HG03521 (cell line): Measurements from ENCODE around the gene PRXL2C.
A peak's percentile ranks its signal among the peaks of the same experiment; 100 is the strongest.
"Not testable (repeated sequence)": the region's sequence is repeated elsewhere in the genome, so short reads cannot be mapped to it uniquely, and the experiment has no call there.

Experiments used
- ATAC-seq: cut with Tn5 transposase; IDR thresholded peaks from one replicate; pipeline ENCODE4 v1.9.1; 2021; ENCODE audit warnings: mild to moderate bottlenecking, moderate library complexity; ENCODE audit not compliant: unreplicated experiment

PRXL2C gene

DNA sequence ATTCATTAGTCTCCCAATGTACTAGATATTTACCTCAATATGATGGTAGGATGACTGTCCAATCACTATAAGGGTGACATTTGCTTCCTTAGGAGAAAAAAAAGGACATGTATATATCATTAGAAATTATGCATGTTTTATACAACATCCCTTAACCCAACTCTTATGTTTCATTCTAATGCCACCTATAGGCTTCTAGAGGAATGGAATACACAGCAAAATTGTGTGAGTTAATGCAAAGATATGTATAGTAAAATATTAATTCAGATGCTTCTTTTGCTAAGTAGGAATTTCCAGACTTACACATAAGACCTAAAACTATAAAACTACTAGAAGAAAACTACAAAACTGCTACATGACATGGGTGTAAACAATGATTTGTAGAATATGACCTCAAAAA, 3.5 kb downstream of the PRXL2C start:
- ATAC-seq: no peak

- no peak for ATAC-seq
These were observed 5.3 kb downstream of the PRXL2C start for GRCh38 chr9:96649620-96650324.

DNA sequence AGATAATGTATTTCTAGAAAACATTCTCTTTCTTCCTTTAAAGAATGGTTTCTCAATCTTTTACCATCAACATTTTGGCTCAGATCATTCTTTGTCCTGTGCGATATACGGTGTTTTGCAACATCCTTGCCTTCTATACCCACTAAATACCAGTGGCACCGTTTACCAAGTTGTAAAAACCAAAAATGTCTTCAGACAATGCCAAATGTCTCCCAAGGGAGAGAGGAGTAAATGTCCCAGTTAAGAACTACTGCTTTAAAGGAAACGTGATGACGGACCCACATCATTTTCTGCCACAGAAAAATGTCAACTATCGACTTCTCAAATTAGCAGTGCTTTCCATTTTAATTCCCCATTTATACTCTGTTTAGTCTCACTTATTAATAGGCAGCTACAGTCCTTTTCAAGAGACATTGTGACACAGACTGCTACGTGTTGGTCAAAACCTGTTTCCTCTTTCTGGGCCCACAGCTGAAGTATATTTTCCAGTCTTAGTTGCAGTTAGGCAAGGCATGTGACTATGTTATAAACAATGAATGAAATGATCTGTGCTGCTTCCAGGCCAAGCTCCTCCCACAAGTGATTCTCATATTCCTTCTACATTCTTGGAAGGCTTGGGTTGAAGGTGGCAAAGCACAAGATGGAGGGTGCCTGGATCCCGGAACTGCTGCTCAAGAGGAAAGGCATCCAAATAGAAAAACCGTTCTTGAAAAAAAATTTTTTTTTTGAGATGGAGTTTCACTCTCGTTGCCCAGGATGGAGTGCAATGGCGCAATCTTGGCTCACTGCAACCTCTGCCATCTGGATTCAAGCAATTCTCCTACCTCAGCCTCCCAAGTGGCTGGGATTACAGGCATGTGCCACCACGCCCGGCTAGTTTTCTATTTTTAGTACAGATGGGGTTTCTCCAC, 8.8 kb downstream of the PRXL2C start:
- ATAC-seq: no peak

GRCh38 chr9:96644137-96644536, 11.0 kb downstream of the PRXL2C start:
- no peak for ATAC-seq

- no peak for ATAC-seq
These were observed 13.6 kb downstream of the PRXL2C start for GRCh38 chr9:96641514-96641913.

DNA sequence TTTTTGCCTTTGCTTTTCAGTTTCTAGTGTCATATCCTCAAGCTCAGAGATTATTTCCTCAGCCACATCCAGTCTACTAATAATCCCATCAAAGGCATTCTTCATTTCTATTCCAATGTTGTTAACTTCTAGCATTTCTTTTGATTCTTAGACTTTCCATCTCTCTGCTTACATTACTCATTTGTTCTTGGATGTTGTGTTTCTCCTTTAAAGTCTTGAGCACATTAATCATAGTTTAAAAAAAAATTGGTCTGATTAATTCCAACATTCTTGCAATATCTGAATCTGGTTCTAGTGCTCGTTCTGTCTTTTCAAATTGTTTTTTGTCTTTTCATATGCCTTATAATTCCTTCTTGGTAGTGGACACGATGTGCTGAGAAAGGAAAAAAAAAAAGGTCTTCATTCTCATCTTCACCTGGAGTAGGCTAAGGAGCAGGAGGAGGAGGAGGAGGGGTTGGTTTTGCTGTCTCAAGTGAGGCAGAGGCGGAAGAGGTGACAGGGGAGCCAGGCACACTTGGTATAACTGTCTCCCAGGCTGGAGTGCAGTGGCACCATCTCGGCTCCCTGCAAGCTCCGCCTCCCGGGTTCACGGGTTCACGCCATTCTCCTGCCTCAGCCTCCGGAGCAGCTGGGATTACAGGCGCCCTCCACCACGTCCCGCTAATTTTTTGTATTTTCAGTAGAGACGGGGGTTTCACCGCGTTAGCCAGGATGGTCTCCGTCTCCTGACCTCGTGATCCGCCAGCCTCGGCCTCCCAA, 16.3 kb downstream of the PRXL2C start:
- no peak for ATAC-seq

DNA sequence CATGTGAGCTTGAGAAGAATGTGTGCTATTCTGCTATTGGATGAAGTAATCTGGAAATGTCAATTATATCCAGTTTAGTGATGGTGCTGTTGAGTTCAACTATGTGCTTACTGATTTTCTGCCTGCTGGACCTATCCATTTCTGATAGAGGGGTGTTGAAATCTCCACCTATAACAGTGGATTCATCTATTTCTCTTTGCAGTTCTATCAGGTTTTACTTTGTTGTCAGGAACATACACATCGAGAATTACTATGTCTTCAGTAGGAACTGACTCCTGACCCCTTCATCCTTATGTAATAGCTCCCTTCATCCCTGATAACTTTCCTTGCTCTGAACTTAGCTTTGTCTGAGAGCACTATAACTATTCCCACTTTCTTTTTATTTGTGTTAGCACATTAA, 18.7 kb downstream of the PRXL2C start:
- no peak for ATAC-seq

DNA sequence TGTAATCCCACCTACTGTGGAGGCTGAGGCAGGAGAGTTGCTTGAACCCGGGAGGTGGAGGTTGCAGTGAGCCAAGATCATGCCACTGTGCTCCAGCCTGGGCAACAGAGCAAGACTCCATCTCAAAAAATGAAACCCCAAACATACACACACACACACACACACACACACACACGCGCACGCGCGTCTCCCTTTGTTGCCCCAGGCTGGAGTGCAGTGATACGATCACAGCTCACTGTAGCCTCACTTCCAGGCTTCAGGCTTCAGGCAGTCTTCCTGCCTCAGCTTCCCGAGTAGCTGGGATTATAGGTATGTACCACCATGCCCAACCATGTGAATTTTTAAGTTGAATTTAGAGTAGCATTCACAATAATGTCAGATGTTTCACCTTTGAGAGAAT, 21.5 kb downstream of the PRXL2C start:
- not testable (repeated sequence) for ATAC-seq

DNA sequence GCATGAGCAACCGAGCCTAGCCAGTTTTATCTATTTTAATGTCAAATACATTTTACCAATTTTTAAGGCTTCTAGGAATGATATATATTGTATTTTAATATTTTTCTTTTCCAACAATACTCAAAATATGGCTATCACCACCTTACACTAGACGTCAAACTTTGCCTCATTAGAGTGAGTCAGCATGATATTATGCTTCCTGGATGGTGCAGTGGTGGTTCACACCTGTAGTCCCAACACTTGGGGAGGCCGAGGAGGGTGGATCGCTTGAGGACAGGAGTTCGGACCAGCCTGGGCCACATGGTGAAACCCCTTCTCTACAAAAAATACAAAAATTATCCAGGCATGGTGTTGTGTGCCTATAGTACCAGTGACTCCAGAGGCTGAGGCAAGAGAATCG, 28.2 kb downstream of the PRXL2C start:
- no peak for ATAC-seq

GRCh38 chr9:96621618-96622017, 33.5 kb downstream of the PRXL2C start:
- ATAC-seq: no peak

DNA sequence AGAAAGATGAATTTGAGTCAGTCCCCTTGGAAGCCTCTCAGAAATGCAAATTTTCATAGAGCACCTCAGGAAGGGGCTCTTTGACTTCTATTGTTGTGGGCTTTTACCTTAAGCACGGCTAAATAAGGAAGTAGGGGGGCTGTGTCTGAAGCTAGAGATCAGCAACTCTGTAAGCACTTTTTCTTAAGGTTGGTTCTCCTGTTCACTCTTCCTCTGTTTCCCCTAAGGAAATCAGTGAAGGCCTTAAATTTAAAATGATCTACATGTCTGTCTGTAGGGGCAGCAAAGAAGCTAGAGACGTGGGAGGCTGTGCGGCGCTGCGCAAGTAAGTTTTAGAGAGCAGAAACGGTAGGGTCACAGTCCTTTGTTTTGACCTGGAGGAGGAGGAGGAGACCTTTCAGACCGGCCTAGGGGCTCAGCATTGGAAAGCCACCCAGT, 34.3 kb downstream of the PRXL2C start:
- no peak for ATAC-seq

- ATAC-seq: no peak
These were observed 35.0 kb downstream of the PRXL2C start for GRCh38 chr9:96620181-96620514.

- ATAC-seq: peak; percentile 53
These were observed 35.5 kb downstream of the PRXL2C start, which contains the start of gene CDC14B for GRCh38 chr9:96619491-96620180. TSS of gene CDC14B (minus strand) at chr9:96619843. CDS start at chr9:96619378, 465 bp downstream.

DNA sequence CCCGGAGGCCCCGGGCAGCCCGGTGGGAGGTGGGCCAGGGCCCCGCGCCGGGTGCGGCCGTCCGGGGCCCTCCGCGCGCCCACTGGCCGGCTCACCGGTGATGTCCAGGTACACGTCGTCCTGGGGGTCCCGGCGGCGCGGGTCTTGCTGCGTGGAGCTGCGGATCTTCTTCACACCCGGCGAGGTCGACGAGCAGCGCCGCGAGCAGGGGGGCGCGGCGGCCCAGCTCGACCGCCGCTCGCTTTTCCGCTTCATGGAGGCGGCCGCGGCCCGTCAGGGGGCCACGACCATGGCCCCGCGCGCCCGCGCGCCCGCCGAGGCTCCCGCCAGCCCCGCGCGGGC, 36.0 kb downstream of the PRXL2C start:
- no peak for ATAC-seq

DNA sequence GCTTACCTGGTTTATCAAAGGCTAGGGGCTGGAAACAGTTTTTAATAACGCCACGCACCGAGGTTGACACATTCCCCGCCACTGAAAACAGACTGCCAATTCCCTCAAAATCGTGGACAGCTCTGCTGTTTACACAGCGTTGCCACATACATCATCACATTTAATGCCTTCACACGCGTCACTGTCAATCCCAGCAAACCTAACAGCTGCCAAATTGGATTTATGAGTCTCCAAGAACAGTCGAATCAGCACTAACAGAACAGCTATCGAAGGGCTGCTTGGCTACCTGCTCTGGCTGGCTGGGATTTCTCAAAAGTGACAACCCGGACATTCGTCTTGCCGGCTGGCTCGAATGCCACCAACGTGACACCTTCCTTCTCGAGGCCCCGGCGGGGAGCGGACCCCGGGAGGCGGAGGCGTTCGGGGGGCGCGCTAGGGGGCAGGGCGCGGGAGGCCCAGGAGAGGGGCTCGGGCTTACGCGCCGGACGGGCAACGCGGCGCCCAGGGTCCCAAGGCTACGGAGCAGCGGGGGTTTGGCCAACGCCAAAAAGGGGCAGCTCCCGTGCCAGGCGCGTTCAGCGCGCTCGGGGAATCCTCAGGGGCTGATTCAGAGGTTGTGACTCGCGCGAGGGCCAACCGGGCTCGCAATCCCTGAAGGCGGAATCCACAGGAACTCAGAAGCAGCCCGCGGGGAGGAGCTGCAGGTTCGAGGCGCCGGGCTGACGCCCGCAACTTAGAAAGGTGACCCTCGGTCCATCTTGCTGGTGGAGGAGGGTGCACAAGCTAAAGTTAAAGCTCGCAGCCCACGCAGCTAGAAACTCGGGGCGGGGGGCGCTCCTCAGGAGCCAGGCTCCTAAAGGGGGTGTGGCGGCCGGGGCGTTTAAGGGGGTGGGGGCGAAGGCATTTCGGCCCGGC, 36.7 kb downstream of the PRXL2C start:
- ATAC-seq: no peak

DNA sequence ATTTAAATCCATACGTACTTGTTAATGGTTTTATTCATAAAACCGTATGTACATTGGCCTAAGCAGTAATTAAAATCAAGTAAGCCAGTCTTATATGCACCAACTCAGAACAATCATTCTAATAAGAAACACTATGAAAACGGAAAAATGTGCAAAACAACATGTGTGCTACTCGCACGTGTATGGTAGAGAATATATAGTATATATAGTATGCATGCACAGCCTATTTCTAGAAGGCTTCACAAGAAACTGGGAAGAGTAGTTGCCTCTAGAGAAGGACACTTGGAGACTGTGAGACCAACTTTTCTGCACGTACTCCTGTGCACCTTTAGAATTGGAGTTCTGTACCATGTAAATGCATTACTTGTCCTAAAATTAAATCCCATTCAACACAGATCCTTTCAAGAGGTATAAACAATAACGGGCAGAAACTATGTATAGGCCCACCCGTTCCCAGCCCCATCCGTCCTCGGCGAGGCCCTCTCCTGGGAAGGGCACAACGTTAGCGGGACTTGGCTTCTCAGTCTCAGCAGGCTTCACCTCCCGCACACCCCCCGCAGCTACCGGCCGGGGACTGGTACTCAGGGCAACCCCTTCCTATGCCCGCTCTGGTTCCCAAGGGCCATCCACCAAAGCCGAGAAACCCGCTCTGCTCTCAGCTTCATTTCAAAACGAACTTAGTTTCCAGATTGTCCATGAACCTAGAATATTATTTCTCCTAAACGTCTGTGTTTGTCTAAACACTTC, 37.5 kb downstream of the PRXL2C start:
- ATAC-seq: no peak

GRCh38 chr9:96616817-96617438, 38.2 kb downstream of the PRXL2C start:
- ATAC-seq: no peak

DNA sequence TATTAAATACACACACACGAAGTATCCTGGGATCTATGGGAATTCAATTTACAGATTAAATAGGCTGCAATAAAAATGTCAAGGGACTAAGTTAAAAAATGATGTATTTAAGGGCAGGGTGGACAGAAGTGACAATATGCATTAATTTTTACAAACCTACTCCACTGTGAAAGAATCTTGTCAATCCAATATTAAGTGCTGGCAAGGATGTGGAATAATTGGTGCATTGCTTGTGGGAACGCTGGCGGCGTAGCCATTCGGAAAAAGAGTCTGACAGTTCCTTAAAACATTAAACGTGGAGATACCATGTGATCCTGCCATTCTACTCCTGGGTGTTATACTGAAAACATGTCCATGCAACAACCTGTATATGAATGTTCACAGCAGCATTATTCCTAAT, 39.7 kb downstream of the PRXL2C start:
- ATAC-seq: no peak

- not testable (repeated sequence) for ATAC-seq
These were observed 40.5 kb downstream of the PRXL2C start for GRCh38 chr9:96614664-96615063.
